Duodenal mucosa (tissue), 2 donors: ENCODE results near the gene CPZ.

Source experiments
- H3K27ac ChIP-seq: one replicate; pipeline ENCODE4 v1.7.0; 2013; ENCODE audit warnings: low read depth, low read length
- H3K27me3 ChIP-seq, 2 donors: one replicate each; pipeline ENCODE4 v1.7.0; 2013; ENCODE audit warnings: low read length in 2 of 2, control low read depth in 1 of 2; ENCODE audit not compliant: insufficient read depth in 2 of 2, control insufficient read depth in 1 of 2
- H3K36me3 ChIP-seq, 2 donors: one replicate each; pipeline ENCODE4 v1.7.0; 2013; ENCODE audit warnings: low read length in 2 of 2, control low read depth in 1 of 2; ENCODE audit not compliant: insufficient read depth in 2 of 2, control insufficient read depth in 1 of 2
- H3K4me1 ChIP-seq, 2 donors: one replicate each; pipeline ENCODE4 v1.7.0; 2013; ENCODE audit warnings: low read length in 2 of 2, control low read depth in 1 of 2; ENCODE audit not compliant: insufficient read depth in 2 of 2, control insufficient read depth in 1 of 2
- H3K4me3 ChIP-seq, 2 donors: one replicate each; pipeline ENCODE4 v1.7.0; 2013; ENCODE audit warnings: low read length in 2 of 2, low read depth in 1 of 2
- H3K9ac ChIP-seq, 2 donors: one replicate each; pipeline ENCODE4 v1.7.0; 2013; ENCODE audit warnings: low read length in 2 of 2, low read depth in 1 of 2
- H3K9me3 ChIP-seq, 2 donors: one replicate each; pipeline ENCODE4 v1.7.0; 2013; ENCODE audit warnings: low read length in 2 of 2, control low read depth in 1 of 2; ENCODE audit not compliant: control insufficient read depth in 1 of 2

CPZ gene

DNA sequence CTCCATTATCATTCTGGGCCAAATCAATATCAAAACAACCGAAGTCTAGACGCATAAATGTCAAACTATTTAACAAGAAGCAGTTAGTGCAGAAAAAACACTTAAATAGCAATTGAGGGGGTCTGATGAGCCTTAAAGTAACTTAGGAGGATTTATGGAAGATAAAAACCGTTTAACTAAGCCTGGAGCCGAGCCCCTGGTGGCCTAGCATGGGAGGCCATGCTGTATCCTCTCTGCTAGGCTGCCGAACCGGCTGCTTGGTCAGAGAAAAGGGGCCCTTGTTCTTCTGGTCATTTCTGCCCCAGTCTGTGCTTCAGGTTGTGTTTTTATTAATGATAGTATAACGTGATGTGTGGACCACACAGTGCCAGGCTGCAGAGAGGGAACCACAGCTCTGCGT, 72.4 kb downstream of the CPZ start:
- Histone ChIP-seq H3K4me1 (no peaks in the 10 kb centered on the region), H3K27ac (no peak overlapping the region), H3K36me3 (no peaks in the 10 kb centered on the region), H3K27me3 (peaks cover 4 to 7% of the 10 kb centered on the region in 2 donors), H3K4me3 (no peak overlapping the region), H3K9ac (no peak overlapping the region), H3K9me3 (no peaks in the 10 kb centered on the region)

GRCh38 chr4:8665406-8666360, 73.1 kb downstream of the CPZ start:
- Histone ChIP-seq H3K9me3 (no peaks in the 10 kb centered on the region), H3K36me3 (no peaks in the 10 kb centered on the region), H3K27ac (no peak overlapping the region), H3K9ac (no peak overlapping the region), H3K4me3 (no peak overlapping the region), H3K27me3 (peaks cover 4 to 7% of the 10 kb centered on the region in 2 donors), H3K4me1 (no peaks in the 10 kb centered on the region)

DNA sequence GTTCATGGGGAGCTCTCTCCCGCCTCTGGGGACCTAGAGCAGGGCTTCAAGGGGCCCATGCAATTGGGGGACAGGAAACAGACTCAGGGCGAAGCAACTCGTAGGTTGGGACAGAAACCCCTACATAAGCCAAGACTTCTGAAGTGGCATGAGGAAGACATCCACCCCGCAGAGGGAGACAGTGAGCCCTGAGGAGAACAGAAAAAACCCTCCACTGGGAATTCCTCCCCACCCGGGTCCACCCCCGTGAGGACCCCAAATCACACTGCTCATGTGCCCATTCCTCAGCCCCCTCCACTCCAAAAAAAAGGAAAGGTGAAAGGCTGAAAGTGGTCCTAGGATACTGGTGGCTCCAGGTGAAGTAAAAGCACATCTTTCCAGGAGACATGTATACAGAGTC, 74.0 kb downstream of the CPZ start:
- no peak overlapping the region for H3K4me3 ChIP-seq
- H3K27ac ChIP-seq, result no peak overlapping the region
- H3K9ac ChIP-seq, result no peak overlapping the region
- H3K27me3 ChIP-seq, result peaks cover 4 to 10% of the 10 kb centered on the region in 2 donors
- H3K36me3 ChIP-seq, result no peaks in the 10 kb centered on the region
- H3K9me3 ChIP-seq, result no peaks in the 10 kb centered on the region
- H3K4me1 ChIP-seq, result no peaks in the 10 kb centered on the region
